Neural cell (in vitro differentiated cells): ENCODE data around the gene ST6GALNAC4.

Source experiments
- EZH2 ChIP-seq: fragments of 200-600, 300-800 bp; shearing (Covaris generic), sonication (generic); IDR thresholded peaks from 2 replicates; pipeline ENCODE4 v1.6.1; 2014; ENCODE audit warnings: antibody characterized with exemption, low read length, borderline replicate concordance, mild to moderate bottlenecking; ENCODE audit not compliant: insufficient read depth, poor library complexity, severe bottlenecking
- POLR2AphosphoS5 ChIP-seq: IDR thresholded peaks from 2 replicates; pipeline ENCODE4 v1.6.1; 2012
- TF ChIP-seq, protein P1 (sequence below): fragments of 450-650 bp; IDR thresholded peaks from 2 replicates; pipeline ENCODE4 v1.5.1; 2014; ENCODE audit warnings: antibody characterized with exemption, mild to moderate bottlenecking, moderate library complexity; ENCODE audit not compliant: poor library complexity, severe bottlenecking
- TF ChIP-seq, protein P2 (sequence below): IDR thresholded peaks from 2 replicates; pipeline ENCODE4 v1.6.1; 2012; ENCODE audit warnings: borderline replicate concordance

- TF ChIP-seq, protein P1, sequence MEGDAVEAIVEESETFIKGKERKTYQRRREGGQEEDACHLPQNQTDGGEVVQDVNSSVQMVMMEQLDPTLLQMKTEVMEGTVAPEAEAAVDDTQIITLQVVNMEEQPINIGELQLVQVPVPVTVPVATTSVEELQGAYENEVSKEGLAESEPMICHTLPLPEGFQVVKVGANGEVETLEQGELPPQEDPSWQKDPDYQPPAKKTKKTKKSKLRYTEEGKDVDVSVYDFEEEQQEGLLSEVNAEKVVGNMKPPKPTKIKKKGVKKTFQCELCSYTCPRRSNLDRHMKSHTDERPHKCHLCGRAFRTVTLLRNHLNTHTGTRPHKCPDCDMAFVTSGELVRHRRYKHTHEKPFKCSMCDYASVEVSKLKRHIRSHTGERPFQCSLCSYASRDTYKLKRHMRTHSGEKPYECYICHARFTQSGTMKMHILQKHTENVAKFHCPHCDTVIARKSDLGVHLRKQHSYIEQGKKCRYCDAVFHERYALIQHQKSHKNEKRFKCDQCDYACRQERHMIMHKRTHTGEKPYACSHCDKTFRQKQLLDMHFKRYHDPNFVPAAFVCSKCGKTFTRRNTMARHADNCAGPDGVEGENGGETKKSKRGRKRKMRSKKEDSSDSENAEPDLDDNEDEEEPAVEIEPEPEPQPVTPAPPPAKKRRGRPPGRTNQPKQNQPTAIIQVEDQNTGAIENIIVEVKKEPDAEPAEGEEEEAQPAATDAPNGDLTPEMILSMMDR: no peak
- TF ChIP-seq, protein P2, sequence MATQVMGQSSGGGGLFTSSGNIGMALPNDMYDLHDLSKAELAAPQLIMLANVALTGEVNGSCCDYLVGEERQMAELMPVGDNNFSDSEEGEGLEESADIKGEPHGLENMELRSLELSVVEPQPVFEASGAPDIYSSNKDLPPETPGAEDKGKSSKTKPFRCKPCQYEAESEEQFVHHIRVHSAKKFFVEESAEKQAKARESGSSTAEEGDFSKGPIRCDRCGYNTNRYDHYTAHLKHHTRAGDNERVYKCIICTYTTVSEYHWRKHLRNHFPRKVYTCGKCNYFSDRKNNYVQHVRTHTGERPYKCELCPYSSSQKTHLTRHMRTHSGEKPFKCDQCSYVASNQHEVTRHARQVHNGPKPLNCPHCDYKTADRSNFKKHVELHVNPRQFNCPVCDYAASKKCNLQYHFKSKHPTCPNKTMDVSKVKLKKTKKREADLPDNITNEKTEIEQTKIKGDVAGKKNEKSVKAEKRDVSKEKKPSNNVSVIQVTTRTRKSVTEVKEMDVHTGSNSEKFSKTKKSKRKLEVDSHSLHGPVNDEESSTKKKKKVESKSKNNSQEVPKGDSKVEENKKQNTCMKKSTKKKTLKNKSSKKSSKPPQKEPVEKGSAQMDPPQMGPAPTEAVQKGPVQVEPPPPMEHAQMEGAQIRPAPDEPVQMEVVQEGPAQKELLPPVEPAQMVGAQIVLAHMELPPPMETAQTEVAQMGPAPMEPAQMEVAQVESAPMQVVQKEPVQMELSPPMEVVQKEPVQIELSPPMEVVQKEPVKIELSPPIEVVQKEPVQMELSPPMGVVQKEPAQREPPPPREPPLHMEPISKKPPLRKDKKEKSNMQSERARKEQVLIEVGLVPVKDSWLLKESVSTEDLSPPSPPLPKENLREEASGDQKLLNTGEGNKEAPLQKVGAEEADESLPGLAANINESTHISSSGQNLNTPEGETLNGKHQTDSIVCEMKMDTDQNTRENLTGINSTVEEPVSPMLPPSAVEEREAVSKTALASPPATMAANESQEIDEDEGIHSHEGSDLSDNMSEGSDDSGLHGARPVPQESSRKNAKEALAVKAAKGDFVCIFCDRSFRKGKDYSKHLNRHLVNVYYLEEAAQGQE: no peak
- no peak for TF ChIP-seq POLR2AphosphoS5
- TF ChIP-seq EZH2: no peak
Observed at GRCh38 chr9:127963041-127963358, 46.2 kb upstream of the ST6GALNAC4 start.
